Measurements from ENCODE around the gene CLDN19.
"Not testable (repeated sequence)": the region's sequence is repeated elsewhere in the genome, so short reads cannot be mapped to it uniquely, and the experiment has no call there.

Gene CLDN19

GRCh38 chr1:42759114-42759513 lies 19.1 kb upstream of the CLDN19 start:
- DNase-seq = no peak

GRCh38 chr1:42758641-42759040 lies 18.6 kb upstream of the CLDN19 start:
- DNase-seq = no peak

GRCh38 chr1:42757892-42758275 lies 17.8 kb upstream of the CLDN19 start:
- no peak for DNase-seq

GRCh38 chr1:42756956-42757891 lies 17.2 kb upstream of the CLDN19 start:
- DNase-seq = peak; percentile 14

GRCh38 chr1:42753070-42753469 lies 13.0 kb upstream of the CLDN19 start:
- DNase-seq = no peak

- DNase-seq = no peak
These were observed 12.2 kb upstream of the CLDN19 start for GRCh38 chr1:42752284-42752683.

GRCh38 chr1:42751511-42752070 lies 11.6 kb upstream of the CLDN19 start:
- DNase-seq = not testable (repeated sequence)

GRCh38 chr1:42750041-42750440 lies 10.0 kb upstream of the CLDN19 start:
- DNase-seq = no peak

- no peak for DNase-seq
These were observed 8.7 kb upstream of the CLDN19 start for GRCh38 chr1:42748461-42749410.

- no peak for DNase-seq
These were observed 8.0 kb upstream of the CLDN19 start for GRCh38 chr1:42748021-42748420.

- DNase-seq = peak; percentile 68
These were observed 7.1 kb upstream of the CLDN19 start for GRCh38 chr1:42747125-42747524.

GRCh38 chr1:42746436-42747105 lies 6.5 kb upstream of the CLDN19 start:
- no peak for DNase-seq

GRCh38 chr1:42745851-42746250 lies 5.8 kb upstream of the CLDN19 start:
- DNase-seq = no peak

GRCh38 chr1:42744148-42744413 lies 4.0 kb upstream of the CLDN19 start:
- DNase-seq = no peak

- no peak for DNase-seq
These were observed 3.5 kb upstream of the CLDN19 start for GRCh38 chr1:42743317-42744147.

GRCh38 chr1:42742617-42743316 lies 2.7 kb upstream of the CLDN19 start:
- DNase-seq = no peak

GRCh38 chr1:42742141-42742540 lies 2.1 kb upstream of the CLDN19 start:
- no peak for DNase-seq

GRCh38 chr1:42741706-42742105 lies 1.7 kb upstream of the CLDN19 start:
- DNase-seq = no peak

GRCh38 chr1:42740851-42741580 lies 980 bp upstream of the CLDN19 start:
- no peak for DNase-seq

GRCh38 chr1:42738678-42739226 lies 1.3 kb downstream of the CLDN19 start:
- DNase-seq = no peak
